ENCODE results near the gene G0S2. TPM values are rescaled to one million over a fixed set of nuclear protein-coding genes. Genes with fewer than 3 reads are reported as not detected.

G0S2 gene
- total and polyA plus RNA-seq, 2 of the 4 experiments (the other 2 are of a cell fraction), result 0.36 to 0.53 TPM

DNA sequence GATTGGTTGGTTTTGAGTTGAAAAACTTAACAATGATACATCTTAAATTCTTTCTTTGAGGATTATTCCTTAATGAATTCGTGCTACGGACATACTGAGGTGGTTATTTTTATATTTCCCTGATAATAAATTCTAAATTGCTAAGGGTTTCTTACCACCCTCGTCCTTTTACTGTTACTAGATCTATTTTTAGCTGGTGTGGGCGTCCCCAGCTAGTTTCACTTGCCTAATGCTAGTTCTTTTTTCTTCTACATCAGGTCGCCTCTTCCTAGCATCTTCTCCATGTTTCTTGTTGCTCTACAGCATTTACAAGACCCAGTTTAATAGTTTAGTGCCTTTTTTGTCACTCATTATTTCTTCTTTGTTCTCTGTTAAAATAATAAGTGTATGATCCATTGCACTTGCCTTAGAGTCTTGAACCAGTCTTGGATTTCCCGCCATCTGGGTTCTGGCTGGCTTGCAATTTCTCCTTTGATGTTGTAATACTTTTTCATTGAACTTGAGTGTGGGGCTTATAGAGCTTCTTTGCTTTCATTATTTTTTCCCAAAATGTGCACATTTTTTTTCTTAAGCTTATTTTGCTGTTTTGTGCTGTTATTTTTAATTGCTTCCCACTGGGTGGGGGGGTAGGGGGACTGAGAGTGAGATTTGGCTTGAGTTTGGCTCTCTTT, 28.8 kb downstream of the G0S2 start:
- H2AK9ac ChIP-seq (replicated peaks; ENCODE audit: low read depth, low read length, poor library complexity), result no peak overlapping the region
- no peak overlapping the region for H4K91ac ChIP-seq (ENCODE audit: insufficient read depth, low read depth, low read length)
- dilution Hi-C loops (cut with HindIII; ENCODE audit: low sequenced_read_pairs, unreplicated experiment) (no loop called here), intact Hi-C loops (cut with micrococcal nuclease) (no loop called here), in situ Hi-C loops (cut with MboI; ENCODE audit: low sequenced_read_pairs) (no loop called here)
- no peak overlapping the region for H2BK15ac ChIP-seq (ENCODE audit: low read depth, low read length)
- TF ChIP-seq MXI1 (IDR thresholded peaks at IDR 0.05; ENCODE audit: borderline replicate concordance, low read depth, low read length) (no peak), NFE2L2 (IDR thresholded peaks at IDR 0.05; ENCODE audit: low read depth, low read length) (no peak), MAFK (IDR thresholded peaks at IDR 0.05; ENCODE audit: low read depth, low read length) (no peak), SMC3 (IDR thresholded peaks at IDR 0.05; ENCODE audit: low read depth, low read length) (no peak), RCOR1 (IDR thresholded peaks at IDR 0.05; ENCODE audit: insufficient replicate concordance, low read length) (no peak)
- TF ChIP-seq, protein P1, sequence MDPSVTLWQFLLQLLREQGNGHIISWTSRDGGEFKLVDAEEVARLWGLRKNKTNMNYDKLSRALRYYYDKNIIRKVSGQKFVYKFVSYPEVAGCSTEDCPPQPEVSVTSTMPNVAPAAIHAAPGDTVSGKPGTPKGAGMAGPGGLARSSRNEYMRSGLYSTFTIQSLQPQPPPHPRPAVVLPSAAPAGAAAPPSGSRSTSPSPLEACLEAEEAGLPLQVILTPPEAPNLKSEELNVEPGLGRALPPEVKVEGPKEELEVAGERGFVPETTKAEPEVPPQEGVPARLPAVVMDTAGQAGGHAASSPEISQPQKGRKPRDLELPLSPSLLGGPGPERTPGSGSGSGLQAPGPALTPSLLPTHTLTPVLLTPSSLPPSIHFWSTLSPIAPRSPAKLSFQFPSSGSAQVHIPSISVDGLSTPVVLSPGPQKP (IDR thresholded peaks at IDR 0.05; ENCODE audit: borderline replicate concordance, low read depth, low read length), result no peak
- TF ChIP-seq, protein P2, sequence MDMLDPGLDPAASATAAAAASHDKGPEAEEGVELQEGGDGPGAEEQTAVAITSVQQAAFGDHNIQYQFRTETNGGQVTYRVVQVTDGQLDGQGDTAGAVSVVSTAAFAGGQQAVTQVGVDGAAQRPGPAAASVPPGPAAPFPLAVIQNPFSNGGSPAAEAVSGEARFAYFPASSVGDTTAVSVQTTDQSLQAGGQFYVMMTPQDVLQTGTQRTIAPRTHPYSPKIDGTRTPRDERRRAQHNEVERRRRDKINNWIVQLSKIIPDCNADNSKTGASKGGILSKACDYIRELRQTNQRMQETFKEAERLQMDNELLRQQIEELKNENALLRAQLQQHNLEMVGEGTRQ (IDR thresholded peaks at IDR 0.05; ENCODE audit: low read depth, low read length), result no peak
- TF ChIP-seq, protein P3, sequence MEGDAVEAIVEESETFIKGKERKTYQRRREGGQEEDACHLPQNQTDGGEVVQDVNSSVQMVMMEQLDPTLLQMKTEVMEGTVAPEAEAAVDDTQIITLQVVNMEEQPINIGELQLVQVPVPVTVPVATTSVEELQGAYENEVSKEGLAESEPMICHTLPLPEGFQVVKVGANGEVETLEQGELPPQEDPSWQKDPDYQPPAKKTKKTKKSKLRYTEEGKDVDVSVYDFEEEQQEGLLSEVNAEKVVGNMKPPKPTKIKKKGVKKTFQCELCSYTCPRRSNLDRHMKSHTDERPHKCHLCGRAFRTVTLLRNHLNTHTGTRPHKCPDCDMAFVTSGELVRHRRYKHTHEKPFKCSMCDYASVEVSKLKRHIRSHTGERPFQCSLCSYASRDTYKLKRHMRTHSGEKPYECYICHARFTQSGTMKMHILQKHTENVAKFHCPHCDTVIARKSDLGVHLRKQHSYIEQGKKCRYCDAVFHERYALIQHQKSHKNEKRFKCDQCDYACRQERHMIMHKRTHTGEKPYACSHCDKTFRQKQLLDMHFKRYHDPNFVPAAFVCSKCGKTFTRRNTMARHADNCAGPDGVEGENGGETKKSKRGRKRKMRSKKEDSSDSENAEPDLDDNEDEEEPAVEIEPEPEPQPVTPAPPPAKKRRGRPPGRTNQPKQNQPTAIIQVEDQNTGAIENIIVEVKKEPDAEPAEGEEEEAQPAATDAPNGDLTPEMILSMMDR (conservative IDR thresholded peaks at IDR 0.05; ENCODE audit: low read depth, low read length), result no peak
- DNase-seq, result no peak
- no TSS peak for BruUV-seq (replicated peaks)
- H2AFZ ChIP-seq (replicated peaks; ENCODE audit: low read length, poor library complexity), result no peak overlapping the region
- no peak overlapping the region for H2BK120ac ChIP-seq (ENCODE audit: low read depth, low read length)
- no peak overlapping the region for H3K9ac ChIP-seq (ENCODE audit: low read depth, low read length)
- ATAC-seq (ENCODE audit: low read depth), result no peak
- H3K4me2 ChIP-seq (ENCODE audit: low read depth, low read length), result no peak overlapping the region
- H4K5ac ChIP-seq (ENCODE audit: low read depth, low read length), result no peak overlapping the region
- no peaks in the 10 kb centered on the region for H3K9me1 ChIP-seq (ENCODE audit: insufficient read depth, low read length)
- no peak overlapping the region for H3K23ac ChIP-seq (ENCODE audit: low read depth, low read length)
- no peaks in the 10 kb centered on the region for H3K79me1 ChIP-seq (ENCODE audit: low read depth in 1 of 2, low read length in 2 of 2)
- no peak overlapping the region for H3K14ac ChIP-seq (replicated peaks; ENCODE audit: low read depth, low read length)
- no peak overlapping the region for H4K8ac ChIP-seq (ENCODE audit: low read depth in 2 of 2, low read length in 2 of 2)
- H2BK5ac ChIP-seq (ENCODE audit: low read depth, low read length, poor library complexity, severe bottlenecking), result no peak overlapping the region
- no peaks in the 10 kb centered on the region for H3K4me1 ChIP-seq (ENCODE audit: control insufficient read depth, insufficient read depth, low read length)
- H3K4ac ChIP-seq (ENCODE audit: low read depth, low read length), result no peak overlapping the region
- H3K9me3 ChIP-seq (ENCODE audit: control insufficient read depth, insufficient read depth, low read length), result no peaks in the 10 kb centered on the region
- H3K56ac ChIP-seq (ENCODE audit: extremely low read depth, insufficient read depth, low read length), result no peak overlapping the region
- ChIA-PET POLR2A (ENCODE audit: unreplicated experiment) (no interaction called here), CTCF (interaction anchor here (0.6 to 1.4 kb wide), 2 partner anchors 12 to 526 kb away, joined by 3 read pairs; no protein-coding TSS in a partner anchor)
- H3K27ac ChIP-seq (ENCODE audit: insufficient read depth, low read length), result no peak overlapping the region
- H3K18ac ChIP-seq (ENCODE audit: low read depth, low read length), result no peak overlapping the region
- no CpG with 5 or more reads among the region's 6 CpGs for WGBS, 2 experiments (ENCODE audit: extremely low coverage in 2 of 2, insufficient read length in 1 of 2)
- H4K20me1 ChIP-seq (ENCODE audit: insufficient read depth, low read length), result no peaks in the 10 kb centered on the region
- H3K4me3 ChIP-seq (ENCODE audit: insufficient read depth, low read depth, low read length), result no peak overlapping the region
- H2AK5ac ChIP-seq (ENCODE audit: low read depth, low read length), result no peak overlapping the region
- no peaks in the 10 kb centered on the region for H3K27me3 ChIP-seq (ENCODE audit: control insufficient read depth, insufficient read depth, low read length)
- no peaks in the 10 kb centered on the region for H3K36me3 ChIP-seq (ENCODE audit: control insufficient read depth, insufficient read depth, low read length)
- no peak overlapping the region for H2BK20ac ChIP-seq (ENCODE audit: low read depth, low read length)
